OCI-LY7 (cell line): ENCODE data around the gene DKK2. TPM values are rescaled to one million over a fixed set of nuclear protein-coding genes. Genes with fewer than 3 reads are reported as not detected.

Experiments
- BruUV-seq: library from RNA; stranded (reverse); fragments of 400-500 nt; replicated peaks from 2 replicates; lab custom pipeline; 2021; lab: Mats Ljungman, UMichigan
- CTCF ChIA-PET: fragments of 300-600 bp; sonication (Branson Sonifier 250); formaldehyde crosslinking; loops from one replicate; lab custom pipeline; 2022; ENCODE audit warnings: antibody characterized with exemption; ENCODE audit not compliant: unreplicated experiment; lab: Charles Lee
- POLR2A ChIA-PET: fragments of 300-600 bp; sonication (Branson Sonifier 250); formaldehyde crosslinking; loops from one replicate; lab custom pipeline; 2022; ENCODE audit warnings: antibody characterized with exemption; lab: Charles Lee
- DNase-seq: peaks from one replicate; pipeline ENCODE4 v3.0.0-alpha.2; 2015; ENCODE audit warnings: low spot score
- H2AFZ ChIP-seq: fragments of 200-600 bp; sonication (generic), shearing (Covaris generic); 2 replicates; pipeline ENCODE4 v1.6.1; 2014; ENCODE audit warnings: mild to moderate bottlenecking, antibody characterized with exemption, low read length, moderate library complexity
- H3K27ac ChIP-seq: fragments of 200-600 bp; sonication (generic); 2 replicates; pipeline ENCODE4 v1.5.1; 2014; ENCODE audit warnings: mixed run types, low read depth, mild to moderate bottlenecking, moderate library complexity, low read length, inconsistent platforms; ENCODE audit not compliant: poor library complexity, severe bottlenecking
- H3K36me3 ChIP-seq: fragments of 200-600 bp; sonication (generic); 2 replicates; pipeline ENCODE4 v1.6.1; 2014; ENCODE audit warnings: mild to moderate bottlenecking, antibody characterized with exemption, low read length, moderate library complexity, mixed read lengths; ENCODE audit not compliant: insufficient read depth
- H3K4me1 ChIP-seq: fragments of 200-600 bp; sonication (generic); 2 replicates; pipeline ENCODE4 v1.5.1; 2014; ENCODE audit warnings: mild to moderate bottlenecking, low read length; ENCODE audit not compliant: insufficient read depth, poor library complexity, severe bottlenecking
- H3K4me2 ChIP-seq: fragments of 200-600 bp; sonication (generic); 2 replicates; pipeline ENCODE4 v1.6.1; 2014; ENCODE audit warnings: mild to moderate bottlenecking, low read length
- H3K4me3 ChIP-seq: fragments of 200-600 bp; sonication (generic); 2 replicates; pipeline ENCODE4 v1.5.1; 2014; ENCODE audit warnings: mild to moderate bottlenecking, low read depth, low read length; ENCODE audit not compliant: poor library complexity, severe bottlenecking
- H3K79me2 ChIP-seq: fragments of 200-600 bp; sonication (generic); 2 replicates; pipeline ENCODE4 v1.6.1; 2016; ENCODE audit warnings: low read depth, mild to moderate bottlenecking, low read length, moderate library complexity, mixed read lengths; ENCODE audit not compliant: insufficient read depth
- H3K9me2 ChIP-seq: fragments of 200-600 bp; sonication (generic); 2 replicates; pipeline ENCODE4 v1.6.1; 2016; ENCODE audit warnings: mild to moderate bottlenecking, low read length, mixed read lengths; ENCODE audit not compliant: insufficient read depth
- H3K9me3 ChIP-seq: fragments of 200-600 bp; sonication (generic); 2 replicates; pipeline ENCODE4 v1.6.1; 2014; ENCODE audit warnings: mild to moderate bottlenecking, mixed run types, low read length, mixed read lengths
- H4K20me1 ChIP-seq: fragments of 200-600 bp; sonication (generic); 2 replicates; pipeline ENCODE4 v1.6.1; 2014; ENCODE audit warnings: mild to moderate bottlenecking, antibody characterized with exemption, low read length, moderate library complexity, mixed read lengths; ENCODE audit not compliant: insufficient read depth
- EZH2phosphoT487 ChIP-seq: fragments of 200-600 bp; sonication (generic); IDR thresholded peaks from 2 replicates; pipeline ENCODE4 v1.6.1; 2018; ENCODE audit warnings: low read depth, borderline replicate concordance, mild to moderate bottlenecking, mixed run types, antibody characterized with exemption, low read length, moderate library complexity, mixed read lengths
- intact Hi-C: fragments of 100-400 bp; cut with micrococcal nuclease; formaldehyde crosslinking; loops from one replicate; pipeline ENCODE4 v1.10.0; 2022; ENCODE audit not compliant: unreplicated experiment
- total RNA-seq, 2 experiments: library from RNA; depleted of rRNA in 1 of 2; stranded (reverse); fragments of >200 nt in 1 of 2; shearing (Covaris generic) in 1 of 2; gene quantifications; 2 replicates each; pipeline ENCODE4 v1.2.3, GENCODE V29; 2014 to 2022
- TF ChIP-seq, protein P1 (sequence below): fragments of 200-600 bp; sonication (generic); conservative IDR thresholded peaks from 2 replicates; pipeline ENCODE4 v1.5.1; 2014; ENCODE audit warnings: mild to moderate bottlenecking, antibody characterized with exemption, low read length, moderate library complexity, mixed read lengths

DKK2 gene
- total RNA-seq, 2 experiments from 2014 or later = not detected

DNA sequence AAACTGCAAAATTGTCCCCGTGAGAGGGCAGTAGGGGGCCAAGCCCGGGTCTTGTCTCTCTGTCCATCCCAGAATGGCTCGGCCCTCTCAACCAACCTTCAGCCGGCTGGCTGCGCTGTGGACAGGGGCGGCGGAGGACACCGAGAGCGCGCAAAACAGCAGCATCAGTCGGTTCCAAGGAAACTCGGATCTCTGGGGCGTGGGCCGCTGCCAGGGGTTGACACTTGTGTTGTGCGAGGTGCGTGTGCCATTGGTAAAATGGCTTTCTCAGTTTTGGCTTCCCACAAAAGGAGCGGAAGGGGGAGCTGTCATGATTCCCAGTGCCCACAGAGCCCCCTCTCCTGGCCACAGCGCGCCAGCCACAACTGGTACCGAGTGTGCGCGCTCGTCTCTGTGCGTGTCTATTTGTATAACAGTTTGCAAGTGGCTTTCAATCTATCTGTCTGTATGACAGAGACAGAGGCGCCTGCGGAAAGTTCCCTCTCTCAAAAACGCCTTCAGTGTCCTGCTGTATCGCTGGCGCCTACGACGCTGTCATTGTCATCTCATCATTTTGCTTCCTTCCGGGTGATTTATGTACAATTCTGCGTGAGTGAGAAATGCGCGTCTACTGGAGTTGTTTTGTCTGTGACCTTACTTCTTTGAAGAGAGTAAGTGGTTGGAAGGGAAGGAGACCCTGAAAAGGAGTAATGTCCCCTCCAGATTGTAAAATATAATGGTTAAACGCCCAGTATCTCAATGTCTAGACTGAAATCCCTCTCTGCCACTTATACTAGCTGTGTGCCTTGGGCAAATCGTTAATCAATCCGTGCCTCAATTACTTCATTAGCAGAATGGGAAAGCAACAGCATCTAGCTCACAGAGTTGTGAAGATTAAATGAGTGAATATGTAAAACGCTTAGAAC is 1.8 kb downstream of the DKK2 start:
- H3K4me2 ChIP-seq = no peak overlapping the region
- ChIA-PET POLR2A (no interaction called here), CTCF (no interaction called here)
- intact Hi-C loops = no loop called here
- H3K36me3 ChIP-seq = no peaks in the 10 kb centered on the region
- H3K27ac ChIP-seq = no peak overlapping the region
- H3K9me2 ChIP-seq = no peaks in the 10 kb centered on the region
- no peaks in the 10 kb centered on the region for H3K79me2 ChIP-seq
- DNase-seq = no peak
- no peaks in the 10 kb centered on the region for H3K9me3 ChIP-seq
- H3K4me1 ChIP-seq = no peaks in the 10 kb centered on the region
- no peak overlapping the region for H3K4me3 ChIP-seq
- BruUV-seq = no TSS peak
- TF ChIP-seq, protein P1, sequence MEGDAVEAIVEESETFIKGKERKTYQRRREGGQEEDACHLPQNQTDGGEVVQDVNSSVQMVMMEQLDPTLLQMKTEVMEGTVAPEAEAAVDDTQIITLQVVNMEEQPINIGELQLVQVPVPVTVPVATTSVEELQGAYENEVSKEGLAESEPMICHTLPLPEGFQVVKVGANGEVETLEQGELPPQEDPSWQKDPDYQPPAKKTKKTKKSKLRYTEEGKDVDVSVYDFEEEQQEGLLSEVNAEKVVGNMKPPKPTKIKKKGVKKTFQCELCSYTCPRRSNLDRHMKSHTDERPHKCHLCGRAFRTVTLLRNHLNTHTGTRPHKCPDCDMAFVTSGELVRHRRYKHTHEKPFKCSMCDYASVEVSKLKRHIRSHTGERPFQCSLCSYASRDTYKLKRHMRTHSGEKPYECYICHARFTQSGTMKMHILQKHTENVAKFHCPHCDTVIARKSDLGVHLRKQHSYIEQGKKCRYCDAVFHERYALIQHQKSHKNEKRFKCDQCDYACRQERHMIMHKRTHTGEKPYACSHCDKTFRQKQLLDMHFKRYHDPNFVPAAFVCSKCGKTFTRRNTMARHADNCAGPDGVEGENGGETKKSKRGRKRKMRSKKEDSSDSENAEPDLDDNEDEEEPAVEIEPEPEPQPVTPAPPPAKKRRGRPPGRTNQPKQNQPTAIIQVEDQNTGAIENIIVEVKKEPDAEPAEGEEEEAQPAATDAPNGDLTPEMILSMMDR = no peak
- no peak for TF ChIP-seq EZH2phosphoT487
- no peaks in the 10 kb centered on the region for H4K20me1 ChIP-seq
- H2AFZ ChIP-seq = no peak overlapping the region

DNA sequence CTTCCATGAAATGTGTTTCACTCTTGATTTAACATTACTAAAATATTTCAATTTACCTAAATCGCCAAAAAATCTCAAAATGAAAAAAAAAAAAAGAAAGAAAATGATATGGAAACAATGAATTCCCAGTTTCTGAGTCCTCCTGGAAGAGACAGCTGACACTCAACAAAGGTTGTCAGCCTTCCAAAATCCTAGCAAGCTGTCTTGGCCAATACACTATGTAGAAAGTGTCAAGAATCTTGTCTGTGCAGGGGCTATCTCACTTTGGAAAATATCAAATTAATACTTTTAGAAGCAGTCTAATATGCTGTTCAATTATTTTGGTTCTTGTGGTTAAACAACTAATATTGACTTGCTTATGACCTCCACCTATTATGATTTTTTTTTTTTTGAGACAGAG is 8.7 kb downstream of the DKK2 start:
- no peaks in the 10 kb centered on the region for H3K9me3 ChIP-seq
- H4K20me1 ChIP-seq = no peaks in the 10 kb centered on the region
- intact Hi-C loops = no loop called here
- no peak overlapping the region for H2AFZ ChIP-seq
- no peaks in the 10 kb centered on the region for H3K9me2 ChIP-seq
- H3K4me2 ChIP-seq = no peak overlapping the region
- H3K4me1 ChIP-seq = no peaks in the 10 kb centered on the region
- ChIA-PET POLR2A (no interaction called here), CTCF (no interaction called here)
- BruUV-seq = no TSS peak
- no peak for DNase-seq
- no peak for TF ChIP-seq EZH2phosphoT487
- TF ChIP-seq, protein P1 = no peak
- no peak overlapping the region for H3K4me3 ChIP-seq
- H3K36me3 ChIP-seq = no peaks in the 10 kb centered on the region
- no peaks in the 10 kb centered on the region for H3K79me2 ChIP-seq
- no peak overlapping the region for H3K27ac ChIP-seq

DNA sequence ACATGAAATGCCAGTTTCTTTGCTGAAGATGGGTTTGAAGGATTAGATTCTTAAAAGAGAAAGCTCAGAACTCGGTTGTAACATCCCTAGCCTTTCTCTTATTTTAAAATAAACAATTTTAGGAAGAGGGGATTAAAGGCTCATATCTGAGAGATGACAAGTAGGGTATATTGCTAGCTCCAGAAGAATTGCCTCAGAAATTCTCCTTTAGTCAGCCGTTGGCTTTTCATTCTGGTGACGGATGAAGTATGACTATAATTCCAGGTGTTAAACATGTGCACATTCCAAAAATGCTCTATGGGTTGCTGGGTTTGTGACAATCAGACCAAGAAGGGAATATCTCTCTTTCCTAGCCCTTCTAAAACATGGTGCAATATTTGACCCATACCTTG is 17.8 kb downstream of the DKK2 start:
- ChIA-PET POLR2A (interaction anchor here (0.6 to 1.3 kb wide), 2 partner anchors 12 to 413 kb away, joined by 3 read pairs; no protein-coding TSS in a partner anchor), CTCF (no interaction called here)
- Histone ChIP-seq H2AFZ (no peak overlapping the region), H3K4me1 (no peaks in the 10 kb centered on the region), H3K79me2 (no peaks in the 10 kb centered on the region), H3K27ac (no peak overlapping the region), H3K9me3 (no peaks in the 10 kb centered on the region), H3K9me2 (no peaks in the 10 kb centered on the region), H3K36me3 (no peaks in the 10 kb centered on the region), H3K4me2 (no peak overlapping the region), H4K20me1 (no peaks in the 10 kb centered on the region), H3K4me3 (no peak overlapping the region)
- BruUV-seq = no TSS peak
- intact Hi-C loops = no loop called here
- no peak for TF ChIP-seq EZH2phosphoT487
- TF ChIP-seq, protein P1 = no peak
- no peak for DNase-seq
